HG03571 (cell line): ENCODE data around the gene SEC16A.
"Not testable (repeated sequence)": the region's sequence is repeated elsewhere in the genome, so short reads cannot be mapped to it uniquely, and the experiment has no call there.

Experiments used
- ATAC-seq: cut with Tn5 transposase; IDR thresholded peaks from one replicate; pipeline ENCODE4 v1.9.1; 2021; ENCODE audit not compliant: unreplicated experiment

SEC16A gene

DNA sequence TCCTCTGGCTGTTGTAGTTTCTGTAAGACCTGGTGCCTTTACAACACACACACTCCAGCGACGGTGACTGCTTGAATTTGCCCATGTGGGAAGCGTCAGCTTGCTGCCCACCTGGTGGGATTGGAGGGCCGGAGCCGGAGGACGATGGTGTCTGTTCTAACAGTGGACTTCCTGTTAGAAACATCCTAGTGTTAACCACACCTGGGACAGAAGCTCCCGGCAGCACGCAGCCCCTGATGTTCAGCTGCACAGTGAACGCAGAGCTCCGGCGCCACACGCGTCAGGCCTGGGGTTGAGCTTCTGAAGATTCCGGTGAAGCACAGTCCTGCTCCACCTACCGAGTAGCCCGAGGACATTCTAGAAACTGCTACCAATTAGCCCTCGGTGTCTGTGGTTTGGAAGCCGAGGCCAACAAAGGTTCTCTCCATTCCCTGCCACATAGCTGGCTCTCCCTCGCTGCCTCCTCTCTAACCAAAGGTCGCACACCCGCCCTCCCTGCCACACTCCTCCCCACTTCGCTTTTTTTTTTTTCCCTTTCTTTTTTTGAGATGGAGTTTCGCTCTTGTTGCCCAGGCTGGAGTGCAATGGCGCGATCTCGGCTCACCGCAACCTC, 58.0 kb downstream of the SEC16A start:
- ATAC-seq, result no peak

- ATAC-seq, result no peak
Observed at GRCh38 chr9:136423432-136424146, 59.3 kb downstream of the SEC16A start.

DNA sequence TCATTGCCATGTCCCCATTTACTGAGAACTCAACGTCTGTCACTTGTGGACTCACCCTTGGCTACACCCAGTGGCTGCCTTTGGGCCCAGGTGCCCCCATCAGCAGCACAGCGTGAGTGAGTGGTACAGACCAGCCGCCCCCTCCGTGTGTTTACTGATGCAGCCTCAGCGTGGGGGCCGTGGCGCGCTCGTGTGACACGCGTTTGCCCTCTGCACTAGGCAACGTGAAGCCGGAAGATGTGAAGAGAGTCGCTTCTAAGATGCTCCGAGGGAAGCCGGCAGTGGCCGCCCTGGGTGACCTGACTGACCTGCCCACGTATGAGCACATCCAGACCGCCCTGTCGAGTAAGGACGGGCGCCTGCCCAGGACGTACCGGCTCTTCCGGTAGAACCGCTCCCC, 60.0 kb downstream of the SEC16A start:
- no peak for ATAC-seq

DNA sequence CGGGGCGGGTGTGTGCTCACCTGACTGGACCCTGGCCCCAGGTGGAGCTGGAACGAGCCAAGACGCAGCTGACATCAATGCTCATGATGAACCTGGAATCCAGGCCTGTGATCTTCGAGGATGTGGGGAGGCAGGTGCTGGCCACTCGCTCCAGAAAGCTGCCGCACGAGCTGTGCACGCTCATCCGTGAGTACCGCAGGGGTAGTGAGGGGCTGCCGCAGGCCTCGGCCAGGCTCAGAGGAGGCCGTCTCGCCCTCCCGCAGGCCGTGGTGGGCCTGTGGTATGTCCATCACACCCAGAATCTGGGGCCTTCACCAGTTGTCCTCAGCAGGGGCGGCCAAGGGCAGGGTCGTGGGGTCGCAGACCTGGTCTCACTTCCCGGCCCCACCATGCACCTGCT, 61.0 kb downstream of the SEC16A start:
- no peak for ATAC-seq

DNA sequence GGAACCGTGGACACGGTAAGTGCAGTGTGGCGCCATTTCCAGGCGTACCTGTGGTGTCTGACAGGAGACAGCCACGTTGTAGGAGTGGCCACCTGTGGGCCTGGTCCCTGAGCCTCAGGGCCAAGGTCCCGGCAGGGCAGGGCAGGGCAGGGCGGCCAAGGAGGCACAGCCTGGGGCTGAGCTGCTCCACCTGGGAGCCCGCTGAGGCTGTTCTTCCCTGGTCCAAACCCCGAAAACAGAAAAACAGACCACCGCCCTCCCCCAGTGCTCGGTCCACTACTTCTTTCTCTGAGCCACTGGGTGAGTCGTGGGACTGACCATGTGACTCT, 63.8 kb downstream of the SEC16A start:
- no peak for ATAC-seq

DNA sequence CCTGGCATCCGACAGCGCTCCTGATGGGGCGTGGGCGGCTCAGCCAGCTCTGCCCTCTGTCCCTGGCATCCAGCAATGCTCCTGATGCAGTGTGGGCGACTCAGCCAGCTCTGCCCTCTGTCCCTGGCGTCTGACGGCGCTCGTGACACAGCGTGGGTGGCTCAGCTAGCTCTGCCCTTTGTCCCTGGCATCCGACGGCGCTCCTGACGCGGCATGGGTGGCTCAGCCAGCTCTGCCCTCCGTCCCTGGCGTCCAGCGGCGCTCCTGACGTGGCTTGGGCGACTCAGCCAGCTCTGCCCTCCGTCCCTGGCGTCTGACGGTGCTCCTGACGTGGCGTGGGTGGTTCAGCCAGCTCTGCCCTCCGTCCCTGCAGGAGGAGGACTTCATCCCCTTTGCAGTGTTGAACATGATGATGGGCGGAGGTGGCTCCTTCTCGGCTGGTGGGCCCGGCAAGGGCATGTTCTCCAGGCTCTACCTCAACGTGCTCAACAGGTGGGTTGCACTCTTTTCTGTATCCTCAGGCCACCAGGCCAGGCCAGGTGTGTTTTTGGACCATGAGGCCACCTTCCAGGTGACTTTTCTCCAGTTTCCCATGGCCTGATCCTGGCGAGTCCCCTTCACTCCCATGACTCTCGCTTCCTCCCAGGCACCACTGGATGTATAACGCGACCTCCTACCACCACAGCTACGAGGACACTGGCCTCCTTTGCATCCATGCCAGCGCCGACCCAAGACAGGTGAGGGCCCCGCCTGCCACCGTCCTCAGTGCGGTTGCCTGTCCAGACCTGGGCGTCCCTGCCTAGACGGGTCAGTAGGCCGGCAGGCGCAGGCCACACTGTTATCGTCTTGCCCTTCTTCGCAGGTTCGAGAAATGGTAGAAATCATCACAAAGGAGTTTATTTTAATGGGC, 64.4 kb downstream of the SEC16A start:
- ATAC-seq, result no peak

DNA sequence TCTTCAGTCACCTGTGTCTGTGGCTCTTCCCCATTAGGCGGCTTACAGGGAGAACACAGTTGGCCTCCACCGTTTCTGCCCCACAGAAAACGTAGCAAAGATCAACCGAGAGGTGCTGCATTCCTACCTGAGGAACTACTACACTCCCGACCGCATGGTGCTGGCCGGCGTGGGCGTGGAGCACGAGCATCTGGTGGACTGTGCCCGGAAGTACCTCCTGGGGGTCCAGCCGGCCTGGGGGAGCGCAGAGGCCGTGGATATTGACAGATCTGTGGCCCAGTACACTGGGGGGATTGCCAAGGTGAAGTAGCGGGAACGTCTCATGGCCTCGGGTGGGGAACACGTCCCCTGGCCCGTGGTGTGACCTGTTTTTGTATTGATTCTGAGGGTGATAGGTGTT, 65.9 kb downstream of the SEC16A start:
- ATAC-seq, result no peak

DNA sequence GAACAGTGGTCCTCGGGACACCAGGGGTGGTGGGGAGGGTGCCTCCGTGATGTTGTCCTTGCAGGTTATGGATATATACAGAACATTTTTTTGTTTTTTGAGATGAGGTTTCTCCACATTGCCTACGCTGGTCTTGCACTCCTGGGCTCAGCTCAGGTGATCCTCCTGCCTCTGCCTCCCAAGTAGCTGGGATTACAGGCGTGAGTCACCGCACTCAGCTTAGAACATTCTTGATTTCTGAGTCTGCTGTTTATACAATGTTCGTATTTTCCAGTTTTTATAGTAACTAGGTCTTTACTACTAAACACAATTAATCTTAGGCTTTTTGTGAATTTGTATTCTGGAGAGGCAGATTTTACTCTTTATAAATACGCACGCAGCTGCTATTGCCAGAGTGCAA, 66.4 kb downstream of the SEC16A start:
- no peak for ATAC-seq

DNA sequence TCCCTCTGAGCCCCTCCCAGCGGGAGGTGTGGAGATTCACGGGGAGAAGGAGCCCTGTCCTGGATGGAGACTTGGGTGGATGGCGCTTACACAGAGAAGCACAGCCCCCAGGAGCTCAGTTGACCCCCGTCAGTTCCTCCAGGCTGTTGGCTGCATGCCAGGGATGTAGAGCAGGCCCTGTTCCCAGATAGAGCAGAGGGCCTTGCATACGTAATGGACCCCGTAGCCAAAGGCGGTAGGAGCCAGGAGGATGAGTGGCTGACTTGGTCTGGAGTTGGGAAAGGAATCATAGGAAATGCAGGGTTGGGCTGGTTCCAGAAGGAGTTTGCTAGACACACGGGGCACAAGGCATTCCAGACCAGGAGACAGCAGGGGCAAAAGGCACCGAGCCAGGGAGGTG, 69.9 kb downstream of the SEC16A start:
- no peak for ATAC-seq

- ATAC-seq, result no peak
Observed at GRCh38 chr9:136411378-136411777, 71.5 kb downstream of the SEC16A start.

DNA sequence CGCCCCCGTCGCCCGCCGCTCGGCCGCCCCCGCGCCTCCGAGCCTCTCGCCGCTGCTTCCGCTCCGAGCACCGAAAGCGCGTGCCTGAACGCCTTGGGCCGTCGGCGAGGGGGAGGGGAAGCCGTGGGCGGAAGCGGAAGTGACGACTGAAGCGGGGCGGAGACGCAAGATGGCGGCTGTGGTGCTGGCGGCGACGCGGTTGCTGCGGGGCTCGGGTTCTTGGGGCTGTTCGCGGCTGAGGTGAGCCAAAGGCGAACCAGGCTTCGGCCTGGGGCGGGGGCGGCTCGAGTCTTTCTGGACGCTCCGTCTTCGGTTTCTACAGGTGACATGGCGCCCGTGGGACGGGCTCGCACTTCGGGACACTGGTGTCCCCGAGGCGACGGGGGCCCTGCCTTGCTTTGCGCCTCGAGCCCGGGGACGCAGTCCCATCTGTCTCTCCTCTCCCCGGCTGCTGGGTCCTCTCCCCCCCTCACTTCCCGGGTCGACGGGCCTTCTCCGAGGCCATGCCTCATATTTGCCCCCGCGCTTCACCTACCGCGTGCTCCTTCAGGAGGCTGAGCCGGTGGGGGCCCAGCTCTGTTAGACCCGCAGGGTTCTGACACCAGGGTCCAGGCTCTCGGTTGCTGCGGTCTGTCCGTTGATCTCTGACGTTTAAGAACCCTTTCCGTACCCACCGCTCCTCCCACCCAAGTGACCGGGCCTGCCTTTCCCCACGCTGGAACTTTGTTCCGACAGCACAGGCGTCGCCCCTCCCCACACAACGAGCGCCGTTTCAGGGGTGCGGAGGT, 72.1 kb downstream of the SEC16A start, which contains the start of the genes ENTR1 and PMPCA:
TSS of gene ENTR1 (minus strand) at position 115 of the 788 bp plus-strand sequence. CDS start 217 bp downstream, outside the sequence.
TSS of gene PMPCA (plus strand) at position 159 of the 788 bp plus-strand sequence. CDS start at position 170, 11 bp downstream.
- peak; percentile 81 for ATAC-seq

GRCh38 chr9:136409557-136410455, 73.0 kb downstream of the SEC16A start:
- ATAC-seq, result peak; percentile 17

DNA sequence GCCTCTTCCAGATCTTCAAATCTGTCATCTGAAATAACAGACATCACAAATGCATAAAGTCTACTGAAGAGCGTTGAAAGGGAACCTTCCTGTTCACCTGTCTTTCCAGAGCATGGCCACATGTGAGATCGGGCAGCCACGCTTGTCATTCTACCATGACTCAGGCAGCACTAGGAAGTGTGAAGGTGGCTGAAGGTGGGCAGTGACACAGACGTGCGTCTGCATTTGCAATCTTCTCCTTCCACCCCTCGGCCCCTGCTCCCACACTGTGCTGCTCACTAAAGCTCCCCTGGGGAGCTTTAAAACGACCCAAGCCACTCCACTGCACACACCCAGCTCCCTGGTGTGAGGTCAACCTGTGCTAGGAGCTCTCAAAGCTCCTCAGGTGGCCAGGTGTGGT, 74.9 kb downstream of the SEC16A start:
- no peak for ATAC-seq

DNA sequence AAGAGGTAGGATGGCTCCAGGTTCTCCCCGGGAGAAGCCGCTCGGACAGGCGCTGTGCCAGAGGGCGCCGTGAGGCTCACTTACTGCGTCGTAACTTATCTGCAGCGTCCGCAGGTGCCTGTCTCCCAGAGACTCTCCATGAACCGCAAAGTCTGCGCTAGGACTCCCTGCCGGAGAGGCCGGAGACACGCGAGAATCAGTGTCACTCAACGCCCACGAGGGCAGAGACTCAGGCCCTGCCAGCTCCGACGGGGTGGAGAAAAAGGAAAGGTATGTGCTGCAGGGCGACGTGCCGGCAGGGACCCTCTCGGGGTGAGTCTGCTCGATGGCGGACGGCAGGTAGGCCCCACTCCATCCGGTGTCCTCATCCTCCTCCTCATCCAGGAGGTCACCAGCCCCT, 75.8 kb downstream of the SEC16A start:
- not testable (repeated sequence) for ATAC-seq

DNA sequence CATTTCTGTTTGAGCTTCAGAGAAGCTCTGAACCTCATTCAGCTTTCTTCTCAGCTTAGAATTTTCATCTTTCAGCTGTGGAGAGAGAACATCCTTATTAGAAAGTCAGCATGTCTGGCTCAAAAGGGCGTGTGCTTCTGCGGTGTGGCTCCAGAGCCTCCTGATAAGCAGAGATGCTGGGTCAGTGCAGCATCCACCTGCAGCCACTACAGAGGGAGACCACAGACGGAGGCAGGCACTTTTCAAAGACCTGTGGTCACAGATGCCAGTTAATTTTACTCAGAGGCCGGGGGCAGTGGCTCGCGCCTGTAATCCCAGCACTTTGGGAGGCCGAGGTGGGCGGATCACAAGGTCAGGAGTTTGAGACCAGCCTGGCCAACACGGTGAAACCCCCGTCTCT, 76.9 kb downstream of the SEC16A start:
- not testable (repeated sequence) for ATAC-seq

DNA sequence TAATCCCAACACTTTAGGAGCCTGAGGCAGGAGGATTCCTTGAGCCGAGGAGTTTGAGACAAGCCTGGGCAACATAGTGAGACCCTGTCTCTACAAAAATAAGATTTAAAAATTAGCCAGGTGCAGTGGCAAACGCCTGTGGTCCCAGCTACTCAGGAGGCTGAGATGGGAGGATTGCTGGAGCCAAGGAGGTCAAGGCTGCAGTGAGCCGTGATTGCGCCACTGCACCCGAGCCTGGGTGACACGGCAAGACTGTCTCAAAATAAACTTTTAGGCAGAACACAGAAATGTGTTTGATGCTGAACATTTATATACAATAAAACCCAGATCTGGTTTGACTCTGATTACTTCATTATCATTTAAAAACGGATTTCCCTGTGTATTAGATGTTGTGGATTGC, 77.4 kb downstream of the SEC16A start:
- ATAC-seq, result no peak

DNA sequence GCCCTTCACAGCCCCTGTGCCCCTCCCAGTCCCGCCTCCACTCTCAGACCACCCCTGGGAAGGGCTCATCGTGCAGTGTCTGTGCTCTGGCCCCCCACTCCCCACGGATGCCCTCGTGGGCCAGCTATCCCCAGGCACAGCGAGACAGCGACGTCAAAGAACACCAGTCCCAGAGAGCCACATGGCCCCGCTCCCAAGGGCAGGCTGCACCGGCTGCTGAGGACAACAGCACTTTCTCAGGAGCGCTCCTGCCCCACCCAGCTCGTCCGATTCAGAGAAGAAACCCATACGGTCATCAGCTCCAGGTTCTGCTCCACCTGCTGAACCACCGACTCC, 78.1 kb downstream of the SEC16A start:
- no peak for ATAC-seq

GRCh38 chr9:136403915-136404800, 78.7 kb downstream of the SEC16A start:
- ATAC-seq, result no peak

GRCh38 chr9:136403538-136403914, 79.3 kb downstream of the SEC16A start:
- no peak for ATAC-seq
